ENCODE results near the gene ACTL10. TPM values are rescaled to one million over a fixed set of nuclear protein-coding genes. Genes with fewer than 3 reads are reported as not detected.

The ACTL10 gene
- total and polyA plus RNA-seq, 2 of the 13 experiments (the other 11 are each of a cell fraction or from before 2014, with no cell fraction given), result not detected

- TF ChIP-seq ZBTB4 (CRISPR knock-in tag; IDR thresholded peaks at IDR 0.05; ENCODE audit: borderline replicate concordance) (no peak), ZBTB3 (CRISPR knock-in tag; IDR thresholded peaks at IDR 0.05; ENCODE audit: borderline replicate concordance, low read depth) (no peak; the same call in 1 of the 2 replicates), AFF4 (CRISPR knock-in tag; IDR thresholded peaks at IDR 0.05) (no peak), DPF2 (CRISPR knock-in tag; IDR thresholded peaks at IDR 0.05; ENCODE audit: borderline replicate concordance, low read depth) (no peak), SP140L (CRISPR knock-in tag; IDR thresholded peaks at IDR 0.05; ENCODE audit: borderline replicate concordance) (peak; percentile 84; the same call in 1 of the 2 replicates), MED13 (CRISPR knock-in tag; IDR thresholded peaks at IDR 0.05) (peak; percentile 31; the same call in 1 of the 2 replicates), ZNF484 (CRISPR knock-in tag; IDR thresholded peaks at IDR 0.05; ENCODE audit: borderline replicate concordance, low read depth) (0 out of 2 replicates have a peak, but pooled peaks have one; percentile 54), TIGD3 (CRISPR knock-in tag; IDR thresholded peaks at IDR 0.05; ENCODE audit: borderline replicate concordance) (no peak; the same call in 1 of the 2 replicates), CSRNP1 (CRISPR knock-in tag; IDR thresholded peaks at IDR 0.05) (peak; percentile 99), ETS1 (CRISPR knock-in tag; IDR thresholded peaks at IDR 0.05) (peak; percentile 87), HOMEZ (CRISPR knock-in tag; IDR thresholded peaks at IDR 0.05; ENCODE audit: low read depth) (no peak)
These were observed 3.3 kb upstream of the ACTL10 start (continued) for GRCh38 chr20:33663161-33664084.
